ENCODE data around the gene GLYATL1. TPM values are rescaled to one million over a fixed set of nuclear protein-coding genes. Genes with fewer than 3 reads are reported as not detected.

The GLYATL1 gene
- total and polyA plus RNA-seq, 2 of the 13 experiments (the other 11 are each of a cell fraction or from before 2014, with no cell fraction given): 0.17 TPM; not detected in 1

DNA sequence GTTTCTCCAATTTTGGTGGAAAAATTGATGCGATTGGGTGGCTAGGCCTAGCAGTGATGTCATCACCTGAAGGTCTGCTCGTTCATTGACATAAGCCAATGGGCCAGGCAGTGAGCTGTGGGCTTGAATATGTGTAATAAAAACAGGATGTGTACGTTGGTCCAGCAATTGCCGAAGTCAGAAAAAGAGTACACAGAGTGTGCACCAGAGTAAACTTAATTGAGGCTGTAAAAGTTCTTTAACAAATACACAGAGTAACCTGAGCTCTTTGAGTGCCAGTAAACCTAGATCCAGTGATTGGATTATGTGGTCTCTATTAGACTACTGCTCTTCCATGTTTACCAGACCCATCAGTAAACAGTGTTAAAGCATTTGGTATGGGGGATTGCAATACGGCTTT lies 13.0 kb upstream of the GLYATL1 start (continued):
- TF ChIP-seq, protein P1, sequence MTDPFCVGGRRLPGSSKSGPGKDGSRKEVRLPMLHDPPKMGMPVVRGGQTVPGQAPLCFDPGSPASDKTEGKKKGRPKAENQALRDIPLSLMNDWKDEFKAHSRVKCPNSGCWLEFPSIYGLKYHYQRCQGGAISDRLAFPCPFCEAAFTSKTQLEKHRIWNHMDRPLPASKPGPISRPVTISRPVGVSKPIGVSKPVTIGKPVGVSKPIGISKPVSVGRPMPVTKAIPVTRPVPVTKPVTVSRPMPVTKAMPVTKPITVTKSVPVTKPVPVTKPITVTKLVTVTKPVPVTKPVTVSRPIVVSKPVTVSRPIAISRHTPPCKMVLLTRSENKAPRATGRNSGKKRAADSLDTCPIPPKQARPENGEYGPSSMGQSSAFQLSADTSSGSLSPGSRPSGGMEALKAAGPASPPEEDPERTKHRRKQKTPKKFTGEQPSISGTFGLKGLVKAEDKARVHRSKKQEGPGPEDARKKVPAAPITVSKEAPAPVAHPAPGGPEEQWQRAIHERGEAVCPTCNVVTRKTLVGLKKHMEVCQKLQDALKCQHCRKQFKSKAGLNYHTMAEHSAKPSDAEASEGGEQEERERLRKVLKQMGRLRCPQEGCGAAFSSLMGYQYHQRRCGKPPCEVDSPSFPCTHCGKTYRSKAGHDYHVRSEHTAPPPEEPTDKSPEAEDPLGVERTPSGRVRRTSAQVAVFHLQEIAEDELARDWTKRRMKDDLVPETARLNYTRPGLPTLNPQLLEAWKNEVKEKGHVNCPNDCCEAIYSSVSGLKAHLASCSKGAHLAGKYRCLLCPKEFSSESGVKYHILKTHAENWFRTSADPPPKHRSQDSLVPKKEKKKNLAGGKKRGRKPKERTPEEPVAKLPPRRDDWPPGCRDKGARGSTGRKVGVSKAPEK (CRISPR knock-in tag; IDR thresholded peaks at IDR 0.05; ENCODE audit: borderline replicate concordance): no peak
- TF ChIP-seq ZEB1 (IDR thresholded peaks at IDR 0.05; ENCODE audit: insufficient replicate concordance, low read depth) (no peak), GLI4 (CRISPR knock-in tag; IDR thresholded peaks at IDR 0.05; ENCODE audit: borderline replicate concordance) (no peak), SMAD3 (CRISPR knock-in tag; IDR thresholded peaks at IDR 0.05) (0 out of 2 replicates have a peak, but pooled peaks have one; percentile 29), ZNF577 (CRISPR knock-in tag; IDR thresholded peaks at IDR 0.05; ENCODE audit: borderline replicate concordance, low read depth) (no peak), ZBTB38 (CRISPR knock-in tag; IDR thresholded peaks at IDR 0.05) (no peak), SP1 (IDR thresholded peaks at IDR 0.05) (no peak), SP1 (CRISPR knock-in tag; IDR thresholded peaks at IDR 0.05) (no peak), SOX5 (CRISPR knock-in tag; IDR thresholded peaks at IDR 0.05; ENCODE audit: borderline replicate concordance) (peak; percentile 46; the same call in 1 of the 2 replicates), ETV5 (CRISPR knock-in tag; IDR thresholded peaks at IDR 0.05; ENCODE audit: borderline replicate concordance) (peak; percentile 72), ZC3H13 (CRISPR knock-in tag; IDR thresholded peaks at IDR 0.05) (no peak), ZNF496 (CRISPR knock-in tag; IDR thresholded peaks at IDR 0.05; ENCODE audit: insufficient replicate concordance) (no peak), ZNF225 (CRISPR knock-in tag; IDR thresholded peaks at IDR 0.05) (no peak), ZNF709 (CRISPR knock-in tag; IDR thresholded peaks at IDR 0.05) (no peak), ZNF343 (CRISPR knock-in tag; IDR thresholded peaks at IDR 0.05) (no peak)
- TF ChIP-seq, protein P2, sequence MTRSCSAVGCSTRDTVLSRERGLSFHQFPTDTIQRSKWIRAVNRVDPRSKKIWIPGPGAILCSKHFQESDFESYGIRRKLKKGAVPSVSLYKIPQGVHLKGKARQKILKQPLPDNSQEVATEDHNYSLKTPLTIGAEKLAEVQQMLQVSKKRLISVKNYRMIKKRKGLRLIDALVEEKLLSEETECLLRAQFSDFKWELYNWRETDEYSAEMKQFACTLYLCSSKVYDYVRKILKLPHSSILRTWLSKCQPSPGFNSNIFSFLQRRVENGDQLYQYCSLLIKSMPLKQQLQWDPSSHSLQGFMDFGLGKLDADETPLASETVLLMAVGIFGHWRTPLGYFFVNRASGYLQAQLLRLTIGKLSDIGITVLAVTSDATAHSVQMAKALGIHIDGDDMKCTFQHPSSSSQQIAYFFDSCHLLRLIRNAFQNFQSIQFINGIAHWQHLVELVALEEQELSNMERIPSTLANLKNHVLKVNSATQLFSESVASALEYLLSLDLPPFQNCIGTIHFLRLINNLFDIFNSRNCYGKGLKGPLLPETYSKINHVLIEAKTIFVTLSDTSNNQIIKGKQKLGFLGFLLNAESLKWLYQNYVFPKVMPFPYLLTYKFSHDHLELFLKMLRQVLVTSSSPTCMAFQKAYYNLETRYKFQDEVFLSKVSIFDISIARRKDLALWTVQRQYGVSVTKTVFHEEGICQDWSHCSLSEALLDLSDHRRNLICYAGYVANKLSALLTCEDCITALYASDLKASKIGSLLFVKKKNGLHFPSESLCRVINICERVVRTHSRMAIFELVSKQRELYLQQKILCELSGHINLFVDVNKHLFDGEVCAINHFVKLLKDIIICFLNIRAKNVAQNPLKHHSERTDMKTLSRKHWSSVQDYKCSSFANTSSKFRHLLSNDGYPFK (CRISPR knock-in tag; IDR thresholded peaks at IDR 0.05; ENCODE audit: borderline replicate concordance): no peak
- TF ChIP-seq, protein P3, sequence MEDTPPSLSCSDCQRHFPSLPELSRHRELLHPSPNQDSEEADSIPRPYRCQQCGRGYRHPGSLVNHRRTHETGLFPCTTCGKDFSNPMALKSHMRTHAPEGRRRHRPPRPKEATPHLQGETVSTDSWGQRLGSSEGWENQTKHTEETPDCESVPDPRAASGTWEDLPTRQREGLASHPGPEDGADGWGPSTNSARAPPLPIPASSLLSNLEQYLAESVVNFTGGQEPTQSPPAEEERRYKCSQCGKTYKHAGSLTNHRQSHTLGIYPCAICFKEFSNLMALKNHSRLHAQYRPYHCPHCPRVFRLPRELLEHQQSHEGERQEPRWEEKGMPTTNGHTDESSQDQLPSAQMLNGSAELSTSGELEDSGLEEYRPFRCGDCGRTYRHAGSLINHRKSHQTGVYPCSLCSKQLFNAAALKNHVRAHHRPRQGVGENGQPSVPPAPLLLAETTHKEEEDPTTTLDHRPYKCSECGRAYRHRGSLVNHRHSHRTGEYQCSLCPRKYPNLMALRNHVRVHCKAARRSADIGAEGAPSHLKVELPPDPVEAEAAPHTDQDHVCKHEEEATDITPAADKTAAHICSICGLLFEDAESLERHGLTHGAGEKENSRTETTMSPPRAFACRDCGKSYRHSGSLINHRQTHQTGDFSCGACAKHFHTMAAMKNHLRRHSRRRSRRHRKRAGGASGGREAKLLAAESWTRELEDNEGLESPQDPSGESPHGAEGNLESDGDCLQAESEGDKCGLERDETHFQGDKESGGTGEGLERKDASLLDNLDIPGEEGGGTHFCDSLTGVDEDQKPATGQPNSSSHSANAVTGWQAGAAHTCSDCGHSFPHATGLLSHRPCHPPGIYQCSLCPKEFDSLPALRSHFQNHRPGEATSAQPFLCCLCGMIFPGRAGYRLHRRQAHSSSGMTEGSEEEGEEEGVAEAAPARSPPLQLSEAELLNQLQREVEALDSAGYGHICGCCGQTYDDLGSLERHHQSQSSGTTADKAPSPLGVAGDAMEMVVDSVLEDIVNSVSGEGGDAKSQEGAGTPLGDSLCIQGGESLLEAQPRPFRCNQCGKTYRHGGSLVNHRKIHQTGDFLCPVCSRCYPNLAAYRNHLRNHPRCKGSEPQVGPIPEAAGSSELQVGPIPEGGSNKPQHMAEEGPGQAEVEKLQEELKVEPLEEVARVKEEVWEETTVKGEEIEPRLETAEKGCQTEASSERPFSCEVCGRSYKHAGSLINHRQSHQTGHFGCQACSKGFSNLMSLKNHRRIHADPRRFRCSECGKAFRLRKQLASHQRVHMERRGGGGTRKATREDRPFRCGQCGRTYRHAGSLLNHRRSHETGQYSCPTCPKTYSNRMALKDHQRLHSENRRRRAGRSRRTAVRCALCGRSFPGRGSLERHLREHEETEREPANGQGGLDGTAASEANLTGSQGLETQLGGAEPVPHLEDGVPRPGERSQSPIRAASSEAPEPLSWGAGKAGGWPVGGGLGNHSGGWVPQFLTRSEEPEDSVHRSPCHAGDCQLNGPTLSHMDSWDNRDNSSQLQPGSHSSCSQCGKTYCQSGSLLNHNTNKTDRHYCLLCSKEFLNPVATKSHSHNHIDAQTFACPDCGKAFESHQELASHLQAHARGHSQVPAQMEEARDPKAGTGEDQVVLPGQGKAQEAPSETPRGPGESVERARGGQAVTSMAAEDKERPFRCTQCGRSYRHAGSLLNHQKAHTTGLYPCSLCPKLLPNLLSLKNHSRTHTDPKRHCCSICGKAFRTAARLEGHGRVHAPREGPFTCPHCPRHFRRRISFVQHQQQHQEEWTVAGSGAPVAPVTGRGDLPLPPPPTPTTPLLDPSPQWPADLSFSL (CRISPR knock-in tag; IDR thresholded peaks at IDR 0.05): no peak
- TF ChIP-seq, protein P4, sequence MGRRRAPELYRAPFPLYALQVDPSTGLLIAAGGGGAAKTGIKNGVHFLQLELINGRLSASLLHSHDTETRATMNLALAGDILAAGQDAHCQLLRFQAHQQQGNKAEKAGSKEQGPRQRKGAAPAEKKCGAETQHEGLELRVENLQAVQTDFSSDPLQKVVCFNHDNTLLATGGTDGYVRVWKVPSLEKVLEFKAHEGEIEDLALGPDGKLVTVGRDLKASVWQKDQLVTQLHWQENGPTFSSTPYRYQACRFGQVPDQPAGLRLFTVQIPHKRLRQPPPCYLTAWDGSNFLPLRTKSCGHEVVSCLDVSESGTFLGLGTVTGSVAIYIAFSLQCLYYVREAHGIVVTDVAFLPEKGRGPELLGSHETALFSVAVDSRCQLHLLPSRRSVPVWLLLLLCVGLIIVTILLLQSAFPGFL (CRISPR knock-in tag; IDR thresholded peaks at IDR 0.05): no peak
